Astrocyte (in vitro differentiated cells and primary cell): ENCODE measurements around the gene LAMC1. TPM values are rescaled to one million over a fixed set of nuclear protein-coding genes. Genes with fewer than 3 reads are reported as not detected.

Source experiments
- DNase-seq: peaks from one replicate; pipeline ENCODE4 v3.0.0-alpha.2; 2010; ENCODE audit warnings: low read depth
- FAIRE-seq: peaks from 2 replicates; lab custom pipeline; 2011; peaks lifted over from hg19 to GRCh38; lab: Jason Lieb, UNC
- H2AFZ ChIP-seq: 2 replicates; pipeline ENCODE4 v1.6.0; 2012; ENCODE audit warnings: low read depth, low read length, inconsistent platforms
- H3K27ac ChIP-seq: 2 replicates; pipeline ENCODE4 v1.5.1; 2011; ENCODE audit warnings: low read depth, low read length, inconsistent platforms
- H3K27me3 ChIP-seq: 2 replicates; pipeline ENCODE4 v1.6.0; 2011; ENCODE audit warnings: low read length, inconsistent platforms; ENCODE audit not compliant: insufficient read depth
- H3K36me3 ChIP-seq: 2 replicates; pipeline ENCODE4 v1.5.1; 2011; ENCODE audit warnings: low read length, inconsistent platforms; ENCODE audit not compliant: insufficient read depth
- H3K4me1 ChIP-seq: 2 replicates; pipeline ENCODE4 v1.5.1; 2011; ENCODE audit warnings: low read length, inconsistent platforms; ENCODE audit not compliant: insufficient read depth
- H3K4me2 ChIP-seq: 2 replicates; pipeline ENCODE4 v1.6.0; 2012; ENCODE audit warnings: low read length, inconsistent platforms
- H3K4me3 ChIP-seq: 2 replicates; pipeline ENCODE4 v1.5.1; 2011; ENCODE audit warnings: low read depth, mild to moderate bottlenecking, low read length, inconsistent platforms; ENCODE audit not compliant: insufficient read depth
- H3K79me2 ChIP-seq: 2 replicates; pipeline ENCODE4 v1.6.0; 2012; ENCODE audit warnings: mild to moderate bottlenecking, low read length, inconsistent platforms; ENCODE audit not compliant: insufficient read depth
- H3K9ac ChIP-seq: 2 replicates; pipeline ENCODE4 v1.6.0; 2012; ENCODE audit warnings: mild to moderate bottlenecking, low read length, inconsistent platforms
- H3K9me3 ChIP-seq: 2 replicates; pipeline ENCODE4 v1.5.1; 2012; ENCODE audit warnings: low read depth, mild to moderate bottlenecking, low read length, inconsistent platforms; ENCODE audit not compliant: insufficient read depth
- H4K20me1 ChIP-seq: 2 replicates; pipeline ENCODE4 v1.6.0; 2012; ENCODE audit warnings: low read length, inconsistent platforms; ENCODE audit not compliant: insufficient read depth
- H3K27ac Mint-ChIP-seq: one replicate; pipeline ENCODE4 v1.8.0; 2021; ENCODE audit warnings: mild to moderate bottlenecking, mixed read lengths; ENCODE audit not compliant: unreplicated experiment
- H3K27me3 Mint-ChIP-seq: one replicate; pipeline ENCODE4 v1.8.0; 2021; ENCODE audit warnings: low read depth, mixed read lengths; ENCODE audit not compliant: unreplicated experiment
- H3K36me3 Mint-ChIP-seq: one replicate; pipeline ENCODE4 v1.8.0; 2021; ENCODE audit warnings: low read depth, mixed read lengths; ENCODE audit not compliant: unreplicated experiment
- H3K4me1 Mint-ChIP-seq: one replicate; pipeline ENCODE4 v1.8.0; 2021; ENCODE audit warnings: low read depth, mixed read lengths; ENCODE audit not compliant: unreplicated experiment
- H3K4me3 Mint-ChIP-seq: one replicate; pipeline ENCODE4 v1.8.0; 2021; ENCODE audit warnings: mild to moderate bottlenecking, moderate library complexity, mixed read lengths; ENCODE audit not compliant: unreplicated experiment
- H3K9me3 Mint-ChIP-seq: one replicate; pipeline ENCODE4 v1.8.0; 2021; ENCODE audit warnings: mild to moderate bottlenecking, mixed read lengths; ENCODE audit not compliant: unreplicated experiment
- EZH2 ChIP-seq: IDR thresholded peaks from 2 replicates; pipeline ENCODE4 v1.6.1; 2012; ENCODE audit warnings: mild to moderate bottlenecking, low read length, inconsistent platforms; ENCODE audit not compliant: insufficient read depth
- total RNA-seq: library from RNA; stranded (reverse); gene quantifications from 2 replicates; pipeline ENCODE4 v1.2.1, GENCODE V29; 2021
- TF ChIP-seq, protein P1 (sequence below): IDR thresholded peaks from 2 replicates; pipeline ENCODE4 v1.5.1; 2011; ENCODE audit warnings: low read depth, mild to moderate bottlenecking, inconsistent platforms, low read length, moderate library complexity; ENCODE audit not compliant: insufficient read depth

The LAMC1 gene
- total RNA-seq, 1 donor from 2014 or later = 270 TPM

DNA sequence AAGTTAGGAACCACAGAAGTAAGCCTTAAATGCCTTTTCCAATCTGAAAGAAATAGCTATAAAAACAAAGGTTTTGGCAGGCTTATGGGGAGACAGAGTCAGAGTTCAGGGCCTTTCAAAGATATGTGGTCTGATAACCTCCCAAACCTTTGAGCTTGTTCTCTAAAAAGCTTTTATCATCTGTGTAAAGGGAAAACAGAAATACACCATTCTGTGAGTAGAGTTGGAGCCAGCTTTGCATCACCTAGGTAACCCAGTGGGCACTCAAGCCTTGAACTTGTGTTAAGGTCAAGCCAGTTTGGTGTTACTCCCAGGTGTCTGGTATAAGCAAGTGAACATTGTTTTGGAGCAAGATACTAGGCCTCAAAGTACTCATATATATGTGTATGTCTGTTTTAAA, 50.1 kb downstream of the LAMC1 start:
- Mint-ChIP-seq H3K9me3 (peaks cover 1% of the 10 kb centered on the region), H3K4me3 (no peak overlapping the region), H3K27ac (no peak overlapping the region), H3K4me1 (peaks cover 55% of the 10 kb centered on the region), H3K27me3 (no peaks in the 10 kb centered on the region), H3K36me3 (peaks cover 3% of the 10 kb centered on the region)
- FAIRE-seq = no peak
- no peak for DNase-seq
- Histone ChIP-seq H3K36me3 (no peaks in the 10 kb centered on the region), H4K20me1 (peaks cover 82% of the 10 kb centered on the region), H3K27ac (no peak overlapping the region), H3K4me2 (no peak overlapping the region), H3K27me3 (no peaks in the 10 kb centered on the region), H3K4me1 (peaks cover 42% of the 10 kb centered on the region), H3K9ac (peak overlapping the region; percentile 8), H3K4me3 (no peak overlapping the region), H3K79me2 (peaks cover 99% of the 10 kb centered on the region), H3K9me3 (no peaks in the 10 kb centered on the region), H2AFZ (no peak overlapping the region)
- TF ChIP-seq, protein P1, sequence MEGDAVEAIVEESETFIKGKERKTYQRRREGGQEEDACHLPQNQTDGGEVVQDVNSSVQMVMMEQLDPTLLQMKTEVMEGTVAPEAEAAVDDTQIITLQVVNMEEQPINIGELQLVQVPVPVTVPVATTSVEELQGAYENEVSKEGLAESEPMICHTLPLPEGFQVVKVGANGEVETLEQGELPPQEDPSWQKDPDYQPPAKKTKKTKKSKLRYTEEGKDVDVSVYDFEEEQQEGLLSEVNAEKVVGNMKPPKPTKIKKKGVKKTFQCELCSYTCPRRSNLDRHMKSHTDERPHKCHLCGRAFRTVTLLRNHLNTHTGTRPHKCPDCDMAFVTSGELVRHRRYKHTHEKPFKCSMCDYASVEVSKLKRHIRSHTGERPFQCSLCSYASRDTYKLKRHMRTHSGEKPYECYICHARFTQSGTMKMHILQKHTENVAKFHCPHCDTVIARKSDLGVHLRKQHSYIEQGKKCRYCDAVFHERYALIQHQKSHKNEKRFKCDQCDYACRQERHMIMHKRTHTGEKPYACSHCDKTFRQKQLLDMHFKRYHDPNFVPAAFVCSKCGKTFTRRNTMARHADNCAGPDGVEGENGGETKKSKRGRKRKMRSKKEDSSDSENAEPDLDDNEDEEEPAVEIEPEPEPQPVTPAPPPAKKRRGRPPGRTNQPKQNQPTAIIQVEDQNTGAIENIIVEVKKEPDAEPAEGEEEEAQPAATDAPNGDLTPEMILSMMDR = no peak
- no peak for TF ChIP-seq EZH2

DNA sequence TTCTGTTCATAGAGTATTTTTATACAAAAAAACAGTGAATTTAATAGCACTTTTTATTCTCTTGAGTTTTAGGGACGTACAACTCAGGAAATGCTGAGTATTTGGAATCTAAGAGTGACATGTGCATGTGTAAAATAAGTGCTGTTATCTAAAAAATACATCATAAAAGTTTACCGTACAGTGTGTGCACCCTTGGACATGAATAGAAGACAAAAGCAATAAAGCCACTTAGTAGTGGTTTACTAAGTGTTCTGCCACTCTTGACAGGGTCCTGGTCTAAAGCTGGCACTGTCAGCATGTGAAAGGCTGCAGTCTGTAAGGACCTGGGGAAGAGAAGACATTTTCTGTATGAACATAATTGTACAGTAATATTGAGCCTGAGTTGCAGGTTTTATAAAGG, 51.0 kb downstream of the LAMC1 start:
- no peak overlapping the region for H3K27ac ChIP-seq
- peaks cover 1% of the 10 kb centered on the region for H3K9me3 Mint-ChIP-seq
- peaks cover 3% of the 10 kb centered on the region for H3K36me3 Mint-ChIP-seq
- H3K9ac ChIP-seq = no peak overlapping the region
- H3K9me3 ChIP-seq = no peaks in the 10 kb centered on the region
- no peaks in the 10 kb centered on the region for H3K27me3 Mint-ChIP-seq
- H3K79me2 ChIP-seq = peaks cover 99% of the 10 kb centered on the region
- H3K27ac Mint-ChIP-seq = no peak overlapping the region
- no peak for TF ChIP-seq EZH2
- TF ChIP-seq, protein P1 = no peak
- peaks cover 42% of the 10 kb centered on the region for H3K4me1 ChIP-seq
- no peak overlapping the region for H3K4me2 ChIP-seq
- H4K20me1 ChIP-seq = peaks cover 82% of the 10 kb centered on the region
- FAIRE-seq (no peak), DNase-seq (no peak)
- H3K4me1 Mint-ChIP-seq = peaks cover 55% of the 10 kb centered on the region
- no peak overlapping the region for H2AFZ ChIP-seq
- no peaks in the 10 kb centered on the region for H3K36me3 ChIP-seq
- no peak overlapping the region for H3K4me3 Mint-ChIP-seq
- no peak overlapping the region for H3K4me3 ChIP-seq
- H3K27me3 ChIP-seq = no peaks in the 10 kb centered on the region

DNA sequence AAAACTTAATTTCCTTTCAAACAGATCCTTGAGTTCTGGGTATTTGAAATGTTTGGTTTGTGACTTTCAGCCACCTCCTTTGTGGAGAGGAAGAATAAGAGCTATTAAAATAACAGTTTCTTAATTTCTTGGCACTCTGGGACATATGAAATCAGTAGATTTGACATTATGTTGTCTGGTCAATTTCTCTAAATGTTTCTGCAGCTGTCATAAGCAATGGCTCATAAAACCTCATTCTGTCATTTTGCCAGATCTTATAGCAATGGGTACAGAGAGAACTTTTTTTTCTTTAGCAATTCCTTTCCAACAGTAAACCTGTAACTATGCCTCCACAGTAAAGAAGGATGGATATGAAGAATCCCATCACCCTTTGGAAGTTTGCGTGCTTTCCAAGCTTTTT, 52.6 kb downstream of the LAMC1 start:
- Mint-ChIP-seq H3K36me3 (peaks cover 3% of the 10 kb centered on the region), H3K27ac (no peak overlapping the region), H3K9me3 (peaks cover 1% of the 10 kb centered on the region), H3K4me3 (peak overlapping the region; percentile 46), H3K4me1 (peaks cover 43% of the 10 kb centered on the region), H3K27me3 (no peaks in the 10 kb centered on the region)
- H3K4me3 ChIP-seq = no peak overlapping the region
- no peaks in the 10 kb centered on the region for H3K27me3 ChIP-seq
- H3K79me2 ChIP-seq = peaks cover 99% of the 10 kb centered on the region
- peaks cover 40% of the 10 kb centered on the region for H3K4me1 ChIP-seq
- peaks cover 80% of the 10 kb centered on the region for H4K20me1 ChIP-seq
- H3K9ac ChIP-seq = no peak overlapping the region
- no peaks in the 10 kb centered on the region for H3K36me3 ChIP-seq
- peak overlapping the region; percentile 6 for H3K4me2 ChIP-seq
- H3K9me3 ChIP-seq = no peaks in the 10 kb centered on the region
- no peak for FAIRE-seq
- TF ChIP-seq, protein P1 = no peak
- TF ChIP-seq EZH2 = no peak
- no peak overlapping the region for H3K27ac ChIP-seq
- no peak for DNase-seq
- no peak overlapping the region for H2AFZ ChIP-seq
